ENCODE measurements around the gene SUB1.
"Not testable (repeated sequence)": the region's sequence is repeated elsewhere in the genome, so short reads cannot be mapped to it uniquely, and the experiment has no call there.

- not testable (repeated sequence) for TF ChIP-seq CTCF (IDR thresholded peaks at IDR 0.05; ENCODE audit: insufficient read depth, low read depth, low read length); EZH2 (IDR thresholded peaks at IDR 0.05; ENCODE audit: insufficient read depth, low read length)
These were observed 28.8 kb upstream of the SUB1 start for GRCh38 chr5:32556543-32556942.
